Measurements from ENCODE around the gene CPSF4L. TPM values are rescaled to one million over a fixed set of nuclear protein-coding genes. Genes with fewer than 3 reads are reported as not detected.

Gene CPSF4L
- total and polyA plus RNA-seq, 2 of the 13 experiments (the other 11 are each of a cell fraction or from before 2014, with no cell fraction given) = 0.73 to 1.6 TPM

- TF ChIP-seq ZBED4 (CRISPR knock-in tag; IDR thresholded peaks at IDR 0.05; ENCODE audit: borderline replicate concordance) = no peak
- no peak; the same call in 1 of the 2 replicates for TF ChIP-seq YEATS2 (CRISPR knock-in tag; IDR thresholded peaks at IDR 0.05; ENCODE audit: borderline replicate concordance)
- peak; percentile 65; the same call in 1 of the 2 replicates for TF ChIP-seq ZNF331 (CRISPR knock-in tag; IDR thresholded peaks at IDR 0.05)
- TF ChIP-seq KAT8 (CRISPR knock-in tag; IDR thresholded peaks at IDR 0.05) = peak; percentile 76
- no peak for TF ChIP-seq HOXA9 (CRISPR knock-in tag; IDR thresholded peaks at IDR 0.05; ENCODE audit: borderline replicate concordance)
- peak; percentile 68 for TF ChIP-seq TCF7 (IDR thresholded peaks at IDR 0.05; ENCODE audit: low read depth)
- TF ChIP-seq ZNF879 (CRISPR knock-in tag; IDR thresholded peaks at IDR 0.05) = no peak
- TF ChIP-seq ZNF530 (CRISPR knock-in tag; IDR thresholded peaks at IDR 0.05; ENCODE audit: low read depth) = no peak
- TF ChIP-seq ZNF207 (IDR thresholded peaks at IDR 0.05; ENCODE audit: borderline replicate concordance) = no peak
- peak; percentile 84 for TF ChIP-seq HOXA3 (CRISPR knock-in tag; IDR thresholded peaks at IDR 0.05)
- TF ChIP-seq ZBTB10 (CRISPR knock-in tag; IDR thresholded peaks at IDR 0.05; ENCODE audit: borderline replicate concordance) = peak; percentile 87; the same call in 1 of the 2 replicates
- TF ChIP-seq ZNF563 (CRISPR knock-in tag; IDR thresholded peaks at IDR 0.05) = peak; percentile 28; the same call in 1 of the 2 replicates
- no peak for TF ChIP-seq ZNF354B (CRISPR knock-in tag; IDR thresholded peaks at IDR 0.05)
- peak; percentile 73; the same call in 1 of the 2 replicates for TF ChIP-seq ZNF275 (CRISPR knock-in tag; IDR thresholded peaks at IDR 0.05; ENCODE audit: borderline replicate concordance)
- TF ChIP-seq CREM (IDR thresholded peaks at IDR 0.05) = peak; percentile 57; the same call in 1 of the 2 replicates
- TF ChIP-seq CREM (CRISPR knock-in tag; IDR thresholded peaks at IDR 0.05) = no peak
- TF ChIP-seq FOXP1 (IDR thresholded peaks at IDR 0.05) = no peak
- TF ChIP-seq FOXP1 (CRISPR knock-in tag; IDR thresholded peaks at IDR 0.05) = peak; percentile 63; the same call in 1 of the 2 replicates
- no peak; the same call in none of the 2 replicates for TF ChIP-seq ZMYM3 (CRISPR knock-in tag; IDR thresholded peaks at IDR 0.05)
- no peak for TF ChIP-seq SYNCRIP (IDR thresholded peaks at IDR 0.05; ENCODE audit: insufficient read depth, low read depth, low read length)
- TF ChIP-seq PLSCR1 (CRISPR knock-in tag; IDR thresholded peaks at IDR 0.05; ENCODE audit: borderline replicate concordance) = no peak
These were observed 46.5 kb upstream of the CPSF4L start (continued) for GRCh38 chr17:73308017-73308823.

Measured in HepG2 (cell line).